Fibroblast of pulmonary artery (primary cell): ENCODE data around the gene NFIA.

Experiments used
- DNase-seq: peaks from one replicate; pipeline ENCODE4 v3.0.0-alpha.2; 2010; ENCODE audit warnings: low read depth
- H3K4me3 ChIP-seq: replicated peaks from 2 replicates; pipeline ENCODE4 v1.5.1; 2011; ENCODE audit warnings: low read depth, mild to moderate bottlenecking, control low read depth, low read length, moderate library complexity
- TF ChIP-seq, protein P1 (sequence below): IDR thresholded peaks from 2 replicates; pipeline ENCODE4 v1.5.1; 2011; ENCODE audit warnings: mild to moderate bottlenecking, control low read depth, low read length, inconsistent platforms; ENCODE audit errors: missing control alignments

Gene NFIA

DNA sequence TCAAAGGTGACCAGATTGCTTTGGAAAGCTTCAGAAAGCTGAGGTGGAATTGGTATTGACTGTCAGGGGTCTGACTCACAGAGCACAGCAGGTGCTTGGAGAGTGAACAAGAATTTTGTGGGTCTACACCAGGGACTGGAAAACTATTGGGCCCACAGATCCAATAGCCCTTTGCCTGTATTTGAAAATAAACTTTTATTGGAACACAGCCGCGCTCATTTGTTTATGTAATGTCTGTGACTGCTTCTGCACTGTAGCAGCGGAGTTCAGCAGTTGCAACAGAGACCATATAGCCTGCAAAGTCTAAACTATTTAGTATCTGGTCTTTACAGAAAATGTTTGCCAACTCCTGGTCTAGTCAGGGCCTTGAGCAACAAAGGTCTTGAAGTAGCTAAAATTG, 315.6 kb downstream of the NFIA start:
- TF ChIP-seq, protein P1, sequence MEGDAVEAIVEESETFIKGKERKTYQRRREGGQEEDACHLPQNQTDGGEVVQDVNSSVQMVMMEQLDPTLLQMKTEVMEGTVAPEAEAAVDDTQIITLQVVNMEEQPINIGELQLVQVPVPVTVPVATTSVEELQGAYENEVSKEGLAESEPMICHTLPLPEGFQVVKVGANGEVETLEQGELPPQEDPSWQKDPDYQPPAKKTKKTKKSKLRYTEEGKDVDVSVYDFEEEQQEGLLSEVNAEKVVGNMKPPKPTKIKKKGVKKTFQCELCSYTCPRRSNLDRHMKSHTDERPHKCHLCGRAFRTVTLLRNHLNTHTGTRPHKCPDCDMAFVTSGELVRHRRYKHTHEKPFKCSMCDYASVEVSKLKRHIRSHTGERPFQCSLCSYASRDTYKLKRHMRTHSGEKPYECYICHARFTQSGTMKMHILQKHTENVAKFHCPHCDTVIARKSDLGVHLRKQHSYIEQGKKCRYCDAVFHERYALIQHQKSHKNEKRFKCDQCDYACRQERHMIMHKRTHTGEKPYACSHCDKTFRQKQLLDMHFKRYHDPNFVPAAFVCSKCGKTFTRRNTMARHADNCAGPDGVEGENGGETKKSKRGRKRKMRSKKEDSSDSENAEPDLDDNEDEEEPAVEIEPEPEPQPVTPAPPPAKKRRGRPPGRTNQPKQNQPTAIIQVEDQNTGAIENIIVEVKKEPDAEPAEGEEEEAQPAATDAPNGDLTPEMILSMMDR = no peak
- DNase-seq = no peak
- H3K4me3 ChIP-seq = no peak overlapping the region

DNA sequence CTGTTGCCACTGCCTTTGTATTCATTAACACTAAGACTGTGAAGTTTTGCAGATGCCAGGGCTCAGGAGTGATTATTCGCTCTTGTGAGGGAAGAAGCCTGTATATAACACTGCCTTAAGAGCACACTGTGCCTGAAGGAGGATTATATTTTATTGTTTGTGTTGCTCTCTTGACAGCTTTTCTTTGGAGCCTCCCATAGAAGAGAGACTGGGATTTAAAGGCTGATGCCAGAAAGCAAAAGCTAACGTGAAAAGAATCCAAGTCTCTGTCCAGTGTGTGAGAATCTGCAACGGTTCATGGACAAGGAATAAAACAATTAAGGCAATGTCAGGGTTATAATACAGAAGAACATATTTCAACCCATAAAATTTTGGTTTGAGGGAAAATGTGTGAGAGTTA, 316.8 kb downstream of the NFIA start:
- TF ChIP-seq, protein P1 = no peak
- no peak overlapping the region for H3K4me3 ChIP-seq
- no peak for DNase-seq

DNA sequence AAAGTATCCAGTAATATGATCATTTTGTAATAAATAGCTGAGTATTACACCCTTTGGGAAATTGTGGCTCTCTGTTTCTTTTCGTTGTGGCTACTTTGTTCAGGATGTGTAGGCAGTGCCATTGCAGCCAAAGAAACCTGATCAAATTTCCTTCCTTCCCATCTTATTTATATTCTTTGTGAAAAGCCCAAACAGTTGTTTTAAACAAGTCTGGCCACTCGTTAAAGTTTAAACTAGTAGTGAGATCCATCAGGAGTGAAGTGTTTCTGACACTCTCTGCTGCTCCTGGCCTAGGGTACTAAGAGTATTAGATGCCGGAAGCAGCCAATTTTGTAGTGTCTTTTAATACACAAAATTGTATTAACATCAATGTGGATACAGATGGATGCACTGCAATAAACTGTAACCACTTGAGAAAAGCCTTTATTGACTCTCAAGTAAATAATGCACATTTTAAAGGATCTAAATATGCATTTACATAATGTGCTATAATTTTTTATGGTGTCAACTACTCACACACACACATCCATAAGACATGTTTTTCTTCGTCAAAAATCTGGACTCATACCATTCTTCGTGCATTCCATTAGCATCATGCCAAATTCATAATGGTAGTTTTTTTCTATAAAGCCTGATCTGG, 317.9 kb downstream of the NFIA start:
- no peak overlapping the region for H3K4me3 ChIP-seq
- DNase-seq = no peak
- TF ChIP-seq, protein P1 = no peak

DNA sequence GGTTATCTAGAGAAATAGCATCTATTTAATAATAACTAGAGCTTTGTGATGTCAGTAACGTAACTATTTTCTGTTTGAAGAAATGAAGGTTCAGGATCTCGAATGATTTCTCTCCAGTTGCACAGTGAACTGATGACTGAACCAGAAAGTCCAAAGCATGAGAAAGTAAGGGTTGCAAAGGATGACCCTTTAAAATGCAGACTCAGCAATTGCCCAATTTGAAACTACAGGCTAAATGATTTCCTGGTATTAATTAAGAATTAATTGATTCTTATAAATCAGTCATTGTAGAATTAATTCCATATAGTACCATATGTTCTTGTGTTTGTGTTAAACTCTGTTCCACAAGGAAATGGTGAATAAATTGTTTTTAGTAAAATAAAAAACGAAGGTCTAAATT, 318.6 kb downstream of the NFIA start:
- TF ChIP-seq, protein P1 = no peak
- no peak overlapping the region for H3K4me3 ChIP-seq
- no peak for DNase-seq

DNA sequence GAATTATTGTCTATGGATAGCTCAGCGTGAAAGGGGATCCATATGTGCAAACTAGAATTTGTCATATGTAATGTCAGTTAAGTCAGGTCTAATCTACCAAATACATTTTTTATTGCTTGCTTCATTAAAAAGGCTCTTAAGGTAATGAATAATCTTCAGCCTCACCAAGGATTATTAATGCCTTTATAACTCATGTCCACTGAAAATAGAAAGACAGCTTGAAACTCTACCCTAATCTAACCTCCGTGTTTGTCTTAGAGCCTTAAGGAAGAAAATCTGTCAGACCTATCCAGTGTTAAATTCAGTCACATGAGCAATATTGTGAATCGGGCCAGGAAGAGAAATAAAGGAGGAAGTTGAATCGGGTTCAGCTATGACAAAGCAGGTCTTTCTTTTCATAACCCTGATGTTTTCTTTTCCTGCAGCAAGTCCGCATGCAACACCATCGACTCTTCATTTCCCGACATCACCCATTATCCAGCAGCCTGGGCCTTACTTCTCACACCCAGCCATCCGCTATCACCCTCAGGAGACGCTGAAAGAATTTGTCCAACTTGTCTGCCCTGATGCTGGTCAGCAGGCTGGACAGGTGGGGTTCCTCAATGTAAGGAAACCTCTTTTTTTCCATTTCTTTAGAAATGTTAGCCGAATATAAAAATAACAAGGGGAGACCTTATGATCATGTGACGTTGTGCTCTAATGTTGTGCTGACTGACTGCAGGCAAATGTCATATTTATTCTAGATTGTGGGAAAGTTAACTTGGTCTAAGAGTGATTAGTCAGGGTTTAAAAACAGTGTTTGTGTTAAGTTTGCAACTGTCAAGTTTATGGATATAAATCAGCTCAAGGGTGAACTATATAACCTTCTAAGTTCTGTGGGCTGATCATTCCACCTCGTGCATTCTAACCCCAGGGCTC, 321.6 kb downstream of the NFIA start:
- peak; percentile 56 for DNase-seq
- H3K4me3 ChIP-seq = no peak overlapping the region
- TF ChIP-seq, protein P1 = no peak

DNA sequence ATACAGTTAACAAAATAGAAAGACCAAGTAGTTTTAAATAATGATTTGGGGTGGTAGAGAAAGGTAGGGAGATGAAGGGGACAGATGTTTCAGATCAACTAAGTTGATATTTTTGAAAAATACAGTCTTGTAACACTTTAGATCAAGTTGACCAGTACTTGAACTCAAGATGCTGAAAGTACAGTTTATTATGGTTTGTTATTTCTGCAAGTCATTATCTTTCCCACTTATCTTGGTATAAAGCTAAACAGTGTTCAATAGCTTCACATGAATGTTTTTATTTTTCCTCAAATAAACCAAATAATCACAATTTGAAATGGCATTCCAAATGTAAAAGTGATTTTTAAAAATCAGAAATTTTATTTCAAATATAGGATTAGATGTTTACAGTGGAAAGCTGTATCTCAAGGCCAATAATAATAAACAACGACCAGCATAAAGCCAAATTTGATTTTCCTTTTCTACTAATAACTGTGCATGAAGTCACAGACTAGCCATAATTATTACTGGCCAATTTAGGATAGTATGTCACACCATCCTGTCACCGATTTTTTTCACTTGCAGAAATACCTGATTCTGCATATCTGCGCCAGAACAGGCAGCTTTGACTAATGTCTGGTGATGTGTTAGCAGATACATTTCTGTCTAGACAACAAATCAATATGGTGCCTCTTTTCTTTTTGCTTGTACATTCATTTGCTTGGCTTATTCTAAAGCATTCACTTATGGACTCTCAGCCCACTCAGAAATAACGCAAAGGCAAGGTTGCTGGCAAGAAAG, 322.4 kb downstream of the NFIA start:
- no peak for DNase-seq
- TF ChIP-seq, protein P1 = no peak
- no peak overlapping the region for H3K4me3 ChIP-seq
